IPS-NIHi7 (cell line): Measurements from ENCODE around the gene CDC34.

Experiments
- DNase-seq: peaks from one replicate; pipeline ENCODE4 v3.0.0; 2012; ENCODE audit warnings: mixed read lengths; ENCODE audit errors: extremely low spot score

The CDC34 gene

DNA sequence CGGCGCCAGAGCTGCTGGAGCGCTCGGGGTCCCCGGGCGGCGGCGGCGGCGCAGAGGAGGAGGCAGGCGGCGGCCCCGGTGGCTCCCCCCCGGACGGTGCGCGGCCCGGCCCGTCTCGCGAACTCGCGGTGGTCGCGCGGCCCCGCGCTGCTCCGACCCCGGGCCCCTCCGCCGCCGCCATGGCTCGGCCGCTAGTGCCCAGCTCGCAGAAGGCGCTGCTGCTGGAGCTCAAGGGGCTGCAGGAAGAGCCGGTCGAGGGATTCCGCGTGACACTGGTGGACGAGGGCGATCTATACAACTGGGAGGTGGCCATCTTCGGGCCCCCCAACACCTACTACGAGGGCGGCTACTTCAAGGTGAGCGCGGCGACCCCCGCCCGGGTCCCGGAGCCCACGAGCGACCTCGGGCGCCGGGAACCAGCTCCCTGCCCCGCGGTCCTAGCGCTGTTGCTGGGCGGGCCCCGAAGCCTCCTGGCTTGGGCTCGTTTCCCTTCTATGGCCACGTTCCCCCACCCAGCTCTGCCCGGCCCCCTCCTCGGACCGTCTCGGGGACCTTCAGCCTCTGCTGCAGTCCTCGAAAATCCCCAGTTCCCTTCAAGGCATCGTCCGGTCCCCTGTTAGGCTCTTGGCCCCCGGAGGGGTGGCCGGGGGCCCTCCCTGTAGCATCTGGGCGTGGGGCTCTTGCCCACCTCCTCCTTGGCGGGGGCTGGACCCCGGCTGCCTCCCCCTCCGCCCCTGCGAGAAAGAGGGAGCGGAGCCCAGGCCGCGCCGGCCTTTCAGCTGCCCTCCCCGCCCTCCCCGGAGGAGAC is at the start of gene CDC34:
TSS of gene CDC34 (plus strand) at position 8 of the 808 bp plus-strand sequence. CDS start at position 180, 172 bp downstream.
- no peak for DNase-seq

GRCh38 chr19:482186-483041 is 49.1 kb upstream of the CDC34 start:
- peak; percentile 58 for DNase-seq

GRCh38 chr19:483332-484072 is 48.1 kb upstream of the CDC34 start:
- DNase-seq = no peak

DNA sequence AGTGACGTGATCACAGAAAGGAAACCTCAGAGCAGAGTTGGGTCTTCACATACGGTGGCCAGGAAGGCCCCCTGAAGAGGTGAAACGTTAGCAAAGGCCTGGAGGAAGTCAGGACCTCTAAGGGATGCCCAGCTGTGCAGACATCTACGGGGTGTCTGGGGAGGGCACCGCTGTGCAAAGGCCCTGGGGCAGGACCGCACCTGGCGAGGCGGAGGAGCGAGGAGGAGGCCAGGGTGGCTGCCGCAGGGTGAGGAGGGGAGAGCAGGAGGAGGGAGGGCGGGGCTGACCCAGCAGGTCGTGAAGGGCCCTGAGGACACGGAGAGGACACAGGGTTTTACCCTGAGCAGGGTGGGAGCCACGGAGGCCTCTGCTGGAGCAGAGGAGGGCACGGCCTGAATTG is 47.1 kb upstream of the CDC34 start:
- no peak for DNase-seq

- no peak for DNase-seq
These were observed 46.5 kb upstream of the CDC34 start for GRCh38 chr19:485077-485476.

GRCh38 chr19:485583-486236 is 45.9 kb upstream of the CDC34 start:
- DNase-seq = no peak

DNA sequence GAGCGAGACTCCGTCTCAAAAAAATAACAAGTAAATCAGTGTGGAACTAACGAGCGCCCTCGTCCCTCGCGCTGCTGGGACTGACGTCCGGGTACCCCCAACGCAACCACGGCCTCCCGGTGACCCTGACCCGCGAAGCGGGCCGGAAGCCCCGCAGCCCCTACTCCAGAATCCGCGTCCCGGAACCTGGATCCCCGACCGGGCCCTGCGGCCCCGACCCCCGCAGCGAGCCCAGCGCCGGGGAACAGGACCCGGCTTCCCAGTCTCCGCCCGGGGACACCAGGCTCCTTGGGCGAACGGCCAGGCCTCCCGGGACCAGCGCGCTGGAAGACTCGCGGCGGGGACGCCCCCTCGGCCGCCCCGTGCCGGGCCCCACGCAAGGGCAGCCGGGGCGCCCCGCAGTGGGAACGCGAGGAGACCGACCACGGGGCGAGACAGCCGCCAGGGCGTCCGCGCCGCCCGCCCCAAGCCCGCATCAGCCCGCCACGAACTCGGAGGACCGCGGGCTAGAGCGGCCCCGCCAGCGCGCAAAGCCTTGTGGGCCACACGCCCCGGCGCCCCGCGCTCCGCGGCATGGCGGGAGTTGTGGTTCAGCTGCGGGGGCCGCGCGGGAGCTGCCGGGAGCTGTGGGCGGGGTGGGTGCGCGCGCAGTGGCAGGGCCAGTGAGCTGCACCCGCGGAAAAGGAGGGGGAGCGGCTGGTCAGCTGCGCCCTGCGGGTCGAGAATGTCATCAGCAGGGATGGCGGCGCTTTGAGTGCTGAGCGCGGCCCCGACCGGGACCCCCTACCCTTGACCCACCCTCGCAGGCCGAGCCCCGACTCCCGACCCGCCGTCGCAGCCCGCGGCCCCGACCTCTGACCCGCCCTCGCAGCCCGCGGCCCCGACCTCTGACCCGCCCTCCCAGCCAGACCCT is 42.8 kb upstream of the CDC34 start:
- peak; percentile 95 for DNase-seq

DNA sequence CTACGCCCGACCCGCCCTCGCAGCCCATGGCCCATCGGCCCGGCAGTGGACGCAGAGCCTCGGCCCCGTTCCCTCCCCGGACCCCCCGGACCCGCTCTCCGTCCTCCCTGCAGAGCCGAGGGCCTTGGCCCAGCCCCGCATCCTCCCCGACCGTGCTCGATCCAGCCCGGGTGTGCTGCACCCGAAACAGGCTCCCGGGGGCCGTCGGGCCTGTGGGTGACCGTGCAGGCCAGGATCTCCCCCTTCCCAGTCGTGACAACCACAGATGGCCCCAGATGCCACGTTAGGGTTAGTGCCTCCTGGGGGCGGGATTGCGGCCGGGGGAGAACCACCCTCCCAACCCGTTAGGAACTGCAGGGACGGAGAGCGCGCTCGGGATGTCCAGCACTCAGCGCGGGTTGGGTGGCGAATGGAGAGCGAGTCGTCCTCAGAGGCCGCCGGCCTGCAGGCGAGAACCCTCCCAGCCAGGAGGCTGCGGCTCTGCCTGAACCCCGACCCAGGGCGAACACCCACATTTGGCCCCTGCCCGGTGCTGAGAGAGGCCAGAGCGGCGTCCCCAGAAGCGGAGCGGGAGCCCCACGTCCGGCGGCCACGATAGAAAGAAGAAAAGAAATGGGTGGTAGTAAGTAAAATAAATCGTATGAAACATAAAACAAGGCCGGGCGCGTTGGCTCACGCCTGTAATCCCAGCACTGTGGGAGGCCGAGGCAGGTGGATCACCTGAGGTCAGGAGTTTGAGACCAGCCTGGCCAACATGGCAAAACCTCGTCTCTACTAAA is 42.0 kb upstream of the CDC34 start:
- DNase-seq = no peak

GRCh38 chr19:491146-491741 is 40.3 kb upstream of the CDC34 start:
- peak; percentile 53 for DNase-seq

- DNase-seq = no peak
These were observed 39.4 kb upstream of the CDC34 start for GRCh38 chr19:492091-492531.

- DNase-seq = no peak
These were observed 38.0 kb upstream of the CDC34 start for GRCh38 chr19:493391-494170.

DNA sequence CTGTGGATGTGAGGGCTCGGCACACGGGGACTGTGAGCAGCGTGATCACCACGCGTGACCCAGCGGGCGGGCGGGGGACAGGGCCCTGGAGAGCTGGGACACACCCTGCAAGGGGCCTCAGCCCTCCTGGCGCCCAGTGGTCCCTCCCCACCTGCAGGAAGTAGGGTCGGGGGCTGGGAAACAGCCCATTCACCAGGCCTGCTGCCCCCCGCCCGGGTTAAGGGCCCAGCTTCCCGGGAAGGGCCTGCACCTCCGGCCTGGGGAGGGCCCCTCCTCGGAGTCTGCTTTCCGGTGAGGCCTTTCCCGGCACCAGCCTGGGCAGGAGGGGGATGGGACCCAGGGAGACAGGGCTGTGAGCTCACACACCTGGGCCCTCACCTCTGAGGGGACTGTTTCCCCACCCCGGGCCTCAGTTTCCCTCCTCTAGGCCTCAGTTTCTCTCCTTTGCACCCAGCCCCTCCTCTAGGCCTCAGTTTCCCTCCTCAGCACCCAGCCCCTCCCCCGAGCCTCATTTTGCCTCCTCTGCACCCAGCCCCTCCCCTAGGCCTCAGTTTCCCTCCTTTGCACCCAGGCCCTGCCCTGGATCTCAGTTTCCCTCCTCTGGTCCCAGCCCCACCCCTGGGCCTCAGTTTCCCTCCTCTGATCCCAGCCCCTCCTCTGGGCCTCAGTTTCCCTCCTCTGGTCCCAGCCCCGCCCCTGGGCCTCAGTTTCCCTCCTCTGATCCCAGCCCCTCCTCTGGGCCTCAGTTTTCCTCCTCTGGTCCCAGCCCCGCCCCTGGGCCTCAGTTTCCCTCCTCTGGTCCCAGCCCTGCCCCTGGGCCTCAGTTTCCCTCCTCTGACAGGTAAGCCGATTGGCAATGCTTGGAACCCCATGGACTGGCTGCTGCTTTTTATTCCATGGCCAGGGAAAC is 37.1 kb upstream of the CDC34 start:
- peak; percentile 20 for DNase-seq

DNA sequence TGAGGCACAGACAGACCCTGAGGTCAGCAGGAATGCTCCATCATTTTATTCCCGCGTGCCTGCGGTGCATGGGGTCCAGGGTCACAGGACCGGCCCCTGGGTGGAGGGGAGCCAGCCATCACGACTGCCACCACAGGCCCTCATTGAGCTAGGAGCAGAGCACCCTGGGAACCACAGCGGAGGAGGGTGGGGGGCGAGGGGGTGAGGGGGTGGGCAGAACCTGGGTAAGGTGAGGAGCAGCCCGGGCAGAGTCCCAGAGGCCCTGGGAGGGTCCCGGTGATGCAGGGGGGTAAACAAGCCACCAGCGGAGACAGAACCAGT is 36.5 kb upstream of the CDC34 start:
- no peak for DNase-seq

- DNase-seq = peak; percentile 68
These were observed 36.0 kb upstream of the CDC34 start for GRCh38 chr19:495402-496111.

DNA sequence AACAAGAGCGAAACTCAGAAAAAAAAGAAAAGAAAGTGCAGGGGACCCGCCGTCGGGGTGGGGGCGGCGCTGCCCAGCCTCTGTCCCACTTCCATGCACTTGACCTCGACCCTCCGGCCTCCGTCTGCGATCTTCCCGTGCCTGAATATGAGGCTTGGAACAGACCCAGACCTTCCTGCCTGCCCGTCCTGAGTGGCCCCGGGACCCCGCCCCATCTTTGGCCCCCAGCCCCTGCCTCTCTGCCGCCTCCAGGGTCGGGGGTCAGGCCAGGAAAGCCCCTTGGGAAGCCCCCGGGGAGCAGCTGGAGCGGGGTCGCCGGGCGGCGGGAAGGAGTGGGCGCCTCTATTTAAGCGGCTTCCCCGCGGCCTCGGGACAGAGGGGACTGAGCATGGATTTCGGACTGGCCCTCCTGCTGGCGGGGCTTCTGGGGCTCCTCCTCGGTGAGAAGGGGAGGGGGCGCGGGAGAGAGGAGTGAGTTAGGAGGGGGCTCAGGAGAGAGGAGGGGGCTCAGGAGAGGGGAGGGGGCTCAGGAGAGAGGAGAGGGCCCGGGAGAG is 35.4 kb upstream of the CDC34 start, which contains the start of gene MADCAM1:
TSS of gene MADCAM1 (plus strand) at position 375 of the 554 bp plus-strand sequence. CDS start at position 389, 14 bp downstream.
- DNase-seq = peak; percentile 31

- no peak for DNase-seq
These were observed 34.6 kb upstream of the CDC34 start for GRCh38 chr19:496986-497385.
